RWPE2 (cell line): ENCODE results near the gene TMCC3.
A peak's percentile ranks its signal among the peaks of the same experiment; 100 is the strongest.

Experiments
- ATAC-seq: fragments of 200-7000 bp; cut with Tn5 transposase; 3 replicates; pipeline ENCODE4 v1.9.1; 2021; ENCODE audit warnings: low read depth
- DNase-seq: peaks from one replicate; pipeline ENCODE4 v3.0.0-alpha.2; 2020; ENCODE audit warnings: low spot score
- H3K27ac ChIP-seq: fragments of 450-650 bp; 2 replicates; pipeline ENCODE4 v1.5.1; 2017; ENCODE audit warnings: mild to moderate bottlenecking; ENCODE audit not compliant: poor library complexity, severe bottlenecking
- H3K27me3 ChIP-seq: fragments of 250-450 bp; sonication (Bioruptor Pico); 2 replicates; pipeline ENCODE4 v1.5.1; 2021; ENCODE audit warnings: mild to moderate bottlenecking, moderate library complexity; ENCODE audit not compliant: insufficient read depth, poor library complexity, severe bottlenecking
- H3K36me3 ChIP-seq: fragments of 250-450 bp; sonication (Bioruptor Pico); 2 replicates; pipeline ENCODE4 v1.5.1; 2020; ENCODE audit warnings: low read depth, mild to moderate bottlenecking, moderate library complexity
- H3K4me1 ChIP-seq: fragments of 250-450 bp; sonication (Bioruptor Pico); 2 replicates; pipeline ENCODE4 v1.5.1; 2021; ENCODE audit warnings: mild to moderate bottlenecking, moderate library complexity; ENCODE audit not compliant: insufficient read depth, poor library complexity, severe bottlenecking
- H3K4me3 ChIP-seq: fragments of 250-450 bp; sonication (Bioruptor Pico); 2 replicates; pipeline ENCODE4 v1.5.1; 2021; ENCODE audit warnings: mild to moderate bottlenecking, moderate library complexity; ENCODE audit not compliant: severe bottlenecking
- H3K9me3 ChIP-seq: fragments of 250-450 bp; sonication (Bioruptor Pico); 2 replicates; pipeline ENCODE4 v1.5.1; 2021; ENCODE audit warnings: mild to moderate bottlenecking, moderate library complexity; ENCODE audit not compliant: severe bottlenecking
- TF ChIP-seq, protein P1 (sequence below): fragments of 450-650 bp; IDR thresholded peaks from one replicate; pipeline ENCODE4 v1.5.1; 2017; ENCODE audit warnings: mild to moderate bottlenecking, moderate library complexity; ENCODE audit not compliant: poor library complexity, severe bottlenecking

Gene TMCC3

DNA sequence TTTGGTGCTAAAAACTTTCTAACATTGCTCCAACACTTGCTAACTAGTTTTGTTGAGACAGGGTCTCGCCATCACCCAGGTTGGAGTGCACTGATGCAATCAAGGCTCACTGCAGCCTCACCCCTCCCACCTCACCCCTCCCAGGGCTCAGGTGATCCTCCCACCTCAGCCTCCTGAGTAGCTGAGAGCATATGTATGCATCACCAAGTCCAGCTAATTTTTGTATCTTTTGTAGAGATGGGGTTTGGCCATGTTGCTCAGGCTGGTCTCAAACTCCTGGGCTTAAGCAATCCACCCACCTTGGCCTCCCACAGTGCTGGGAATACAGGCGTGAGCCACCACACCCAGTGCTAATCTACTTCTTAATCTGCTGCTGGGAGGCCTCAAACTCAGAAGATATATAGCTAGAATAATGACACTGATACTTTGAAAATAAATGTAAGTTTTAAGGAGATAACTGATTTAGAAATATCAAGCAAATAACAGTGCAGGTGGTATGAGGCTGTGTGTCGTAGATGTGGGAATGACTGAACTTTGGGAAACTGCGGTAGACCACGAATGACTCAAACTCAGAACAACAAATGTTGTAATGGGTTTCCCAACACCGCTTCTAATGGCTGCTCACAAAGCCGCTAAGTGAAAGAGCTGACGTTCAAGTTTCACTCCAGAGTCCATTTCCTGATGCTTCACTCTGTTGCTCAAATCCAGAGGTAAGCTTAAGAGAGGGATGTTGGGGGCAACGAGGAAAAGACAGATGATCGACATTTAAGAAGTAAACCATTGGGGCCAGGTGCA is 10.0 kb downstream of the TMCC3 start:
- Histone ChIP-seq H3K27ac (peak overlapping the region; percentile 16), H3K36me3 (no peaks in the 10 kb centered on the region), H3K27me3 (no peaks in the 10 kb centered on the region), H3K4me3 (no peak overlapping the region), H3K4me1 (peaks cover 32% of the 10 kb centered on the region), H3K9me3 (no peaks in the 10 kb centered on the region)
- TF ChIP-seq, protein P1, sequence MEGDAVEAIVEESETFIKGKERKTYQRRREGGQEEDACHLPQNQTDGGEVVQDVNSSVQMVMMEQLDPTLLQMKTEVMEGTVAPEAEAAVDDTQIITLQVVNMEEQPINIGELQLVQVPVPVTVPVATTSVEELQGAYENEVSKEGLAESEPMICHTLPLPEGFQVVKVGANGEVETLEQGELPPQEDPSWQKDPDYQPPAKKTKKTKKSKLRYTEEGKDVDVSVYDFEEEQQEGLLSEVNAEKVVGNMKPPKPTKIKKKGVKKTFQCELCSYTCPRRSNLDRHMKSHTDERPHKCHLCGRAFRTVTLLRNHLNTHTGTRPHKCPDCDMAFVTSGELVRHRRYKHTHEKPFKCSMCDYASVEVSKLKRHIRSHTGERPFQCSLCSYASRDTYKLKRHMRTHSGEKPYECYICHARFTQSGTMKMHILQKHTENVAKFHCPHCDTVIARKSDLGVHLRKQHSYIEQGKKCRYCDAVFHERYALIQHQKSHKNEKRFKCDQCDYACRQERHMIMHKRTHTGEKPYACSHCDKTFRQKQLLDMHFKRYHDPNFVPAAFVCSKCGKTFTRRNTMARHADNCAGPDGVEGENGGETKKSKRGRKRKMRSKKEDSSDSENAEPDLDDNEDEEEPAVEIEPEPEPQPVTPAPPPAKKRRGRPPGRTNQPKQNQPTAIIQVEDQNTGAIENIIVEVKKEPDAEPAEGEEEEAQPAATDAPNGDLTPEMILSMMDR = no peak
- no peak for DNase-seq
- ATAC-seq = peak; percentile 57

DNA sequence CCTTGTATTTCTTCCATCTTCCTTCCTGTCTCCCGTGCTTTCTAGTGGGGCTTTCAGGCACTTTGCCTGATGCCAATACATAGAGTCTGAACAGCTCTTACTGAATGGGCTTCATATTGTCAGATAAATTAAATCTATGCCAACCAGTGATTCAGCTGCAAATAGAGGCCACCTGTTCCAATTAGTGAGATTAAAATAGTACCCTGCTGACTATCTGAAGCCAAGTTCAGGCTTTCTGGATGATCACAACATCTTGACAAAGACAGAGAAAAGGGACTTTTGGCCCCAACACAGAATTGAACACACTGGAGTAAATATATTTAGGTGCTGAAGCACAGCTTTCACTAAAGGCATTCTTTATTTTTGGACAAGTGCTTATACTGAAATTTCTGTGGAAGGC is 11.8 kb downstream of the TMCC3 start:
- ATAC-seq (no peak), DNase-seq (no peak)

DNA sequence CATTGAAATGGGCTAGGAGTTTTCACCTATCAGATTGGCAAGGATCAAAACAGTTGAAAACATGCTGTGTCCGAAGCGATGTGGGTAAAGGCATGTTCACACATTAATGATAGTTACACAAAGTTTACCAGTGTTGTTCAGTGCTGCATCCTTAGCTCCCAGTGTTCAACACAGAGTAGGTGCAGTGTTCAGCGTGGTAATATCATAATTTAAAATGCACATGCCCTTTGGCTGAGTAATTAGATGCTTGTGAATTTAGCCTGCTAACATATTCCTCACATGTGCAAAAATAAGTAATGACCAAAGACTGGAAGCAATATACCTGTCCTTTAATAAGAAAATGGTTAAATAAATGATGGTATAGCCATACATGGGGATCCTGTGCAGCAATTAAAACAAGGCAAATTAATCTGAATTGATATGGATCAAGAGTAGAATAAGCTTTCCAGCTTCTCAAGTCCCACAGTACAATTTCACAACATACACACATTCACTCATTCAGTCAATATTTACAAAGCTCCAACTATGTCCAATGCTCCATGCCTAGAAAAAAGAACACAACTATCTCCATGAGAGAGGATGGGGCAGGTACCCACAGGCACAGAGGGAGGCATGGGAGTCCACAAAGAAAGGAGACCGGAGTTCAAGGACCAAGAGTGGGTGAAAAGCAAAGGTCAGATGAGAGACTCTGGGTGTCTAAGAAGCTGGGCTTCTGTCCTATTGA is 12.8 kb downstream of the TMCC3 start:
- Histone ChIP-seq H3K36me3 (no peaks in the 10 kb centered on the region), H3K4me1 (peaks cover 11% of the 10 kb centered on the region), H3K27ac (no peak overlapping the region), H3K4me3 (no peak overlapping the region), H3K27me3 (no peaks in the 10 kb centered on the region), H3K9me3 (no peaks in the 10 kb centered on the region)
- TF ChIP-seq, protein P1 = no peak
- DNase-seq (no peak), ATAC-seq (no peak)

More for the DNA sequence above, 11.8 kb downstream of the TMCC3 start:
- TF ChIP-seq, protein P1 = no peak
- Histone ChIP-seq H3K9me3 (no peaks in the 10 kb centered on the region), H3K27me3 (no peaks in the 10 kb centered on the region), H3K27ac (no peak overlapping the region), H3K4me3 (no peak overlapping the region), H3K4me1 (peaks cover 14% of the 10 kb centered on the region), H3K36me3 (no peaks in the 10 kb centered on the region)

DNA sequence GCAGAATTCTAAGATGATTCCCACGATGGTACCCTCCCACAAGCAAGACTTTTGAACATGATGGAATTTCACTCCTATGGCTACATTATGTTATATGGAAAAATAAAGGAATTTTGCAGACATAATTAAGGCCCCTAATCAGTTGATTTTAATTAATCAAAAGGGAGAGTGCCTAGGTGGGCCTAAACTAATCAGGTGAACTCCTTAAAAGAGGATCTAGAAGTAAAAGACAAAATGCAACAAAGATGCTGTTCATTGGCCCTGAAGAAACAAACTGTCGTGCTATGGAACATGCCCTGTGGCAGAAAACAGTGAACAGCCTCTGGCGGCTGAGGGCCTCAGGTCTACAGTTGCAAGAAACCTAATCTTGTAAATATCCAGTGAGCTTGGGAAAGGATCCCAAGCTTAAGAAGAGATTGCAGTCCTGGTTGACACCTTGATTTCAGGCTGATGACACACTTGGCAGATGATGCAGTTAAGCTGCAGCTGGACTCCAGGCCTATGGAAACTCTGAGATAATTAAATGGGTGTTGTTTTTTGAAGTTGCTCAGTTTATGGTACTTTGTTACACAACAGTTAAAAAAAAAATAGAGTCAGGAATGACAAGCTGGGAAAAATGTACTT is 13.8 kb downstream of the TMCC3 start:
- TF ChIP-seq, protein P1 = no peak
- Histone ChIP-seq H3K27me3 (no peaks in the 10 kb centered on the region), H3K4me3 (no peak overlapping the region), H3K9me3 (no peaks in the 10 kb centered on the region), H3K27ac (no peak overlapping the region), H3K4me1 (peaks cover 11% of the 10 kb centered on the region), H3K36me3 (no peaks in the 10 kb centered on the region)
- 0 out of 3 replicates have a peak, but pooled peaks have one; percentile 31 for ATAC-seq
- DNase-seq = no peak
